GM18499 (cell line): ENCODE results near the gene MCF2L2.
"Not testable (repeated sequence)": the region's sequence is repeated elsewhere in the genome, so short reads cannot be mapped to it uniquely, and the experiment has no call there.

Experiments
- ATAC-seq: cut with Tn5 transposase; IDR thresholded peaks from one replicate; pipeline ENCODE4 v1.9.1; 2021; ENCODE audit warnings: moderate number of reproducible peaks; ENCODE audit not compliant: insufficient read depth, unreplicated experiment

MCF2L2 gene

GRCh38 chr3:183444748-183445147 lies 16.3 kb upstream of the MCF2L2 start:
- no peak for ATAC-seq

- ATAC-seq, result no peak
These were observed 15.3 kb upstream of the MCF2L2 start for GRCh38 chr3:183443395-183444385.

GRCh38 chr3:183442994-183443393 lies 14.6 kb upstream of the MCF2L2 start:
- ATAC-seq, result no peak

- ATAC-seq, result not testable (repeated sequence)
These were observed 12.1 kb upstream of the MCF2L2 start for GRCh38 chr3:183440521-183440920.

DNA sequence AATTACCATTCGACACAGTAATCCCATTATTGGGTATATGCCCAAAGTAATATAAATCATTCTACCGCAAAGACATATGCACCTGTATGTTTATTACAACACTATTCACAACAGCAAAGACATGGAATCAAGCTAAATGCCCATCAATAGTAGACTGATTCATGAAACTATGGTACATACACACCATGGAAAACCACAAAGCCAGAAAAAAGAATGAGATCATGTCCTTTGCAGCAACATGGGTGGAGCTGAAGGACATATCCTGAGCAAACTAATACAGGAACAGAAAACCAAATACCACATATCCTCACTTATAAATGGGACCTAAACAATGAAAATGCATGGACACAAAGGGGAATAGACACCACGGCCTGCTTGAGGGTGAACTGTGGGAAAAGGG lies 11.1 kb upstream of the MCF2L2 start:
- no peak for ATAC-seq

DNA sequence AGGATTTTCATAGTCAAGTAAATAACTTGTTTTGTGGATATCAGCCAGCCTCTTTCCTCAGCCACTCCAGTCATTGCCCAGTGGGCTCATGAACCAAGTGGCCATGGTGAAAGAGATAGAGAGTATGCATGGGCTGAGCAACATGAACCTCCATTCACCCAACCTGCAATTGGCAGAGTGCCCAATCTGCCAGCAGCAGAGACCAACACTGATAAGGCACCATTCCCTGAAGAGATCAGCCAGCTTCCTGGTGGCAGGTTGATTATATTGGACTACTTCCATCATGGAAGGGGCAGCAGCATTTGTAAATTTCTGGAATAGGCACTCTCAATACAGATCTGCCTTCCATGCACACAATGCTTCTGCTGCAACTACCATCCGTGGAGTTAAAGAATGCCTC lies 10.3 kb upstream of the MCF2L2 start:
- ATAC-seq, result no peak

- no peak for ATAC-seq
These were observed 9.5 kb upstream of the MCF2L2 start for GRCh38 chr3:183437666-183438564.

GRCh38 chr3:183437061-183437460 lies 8.6 kb upstream of the MCF2L2 start:
- ATAC-seq, result no peak

DNA sequence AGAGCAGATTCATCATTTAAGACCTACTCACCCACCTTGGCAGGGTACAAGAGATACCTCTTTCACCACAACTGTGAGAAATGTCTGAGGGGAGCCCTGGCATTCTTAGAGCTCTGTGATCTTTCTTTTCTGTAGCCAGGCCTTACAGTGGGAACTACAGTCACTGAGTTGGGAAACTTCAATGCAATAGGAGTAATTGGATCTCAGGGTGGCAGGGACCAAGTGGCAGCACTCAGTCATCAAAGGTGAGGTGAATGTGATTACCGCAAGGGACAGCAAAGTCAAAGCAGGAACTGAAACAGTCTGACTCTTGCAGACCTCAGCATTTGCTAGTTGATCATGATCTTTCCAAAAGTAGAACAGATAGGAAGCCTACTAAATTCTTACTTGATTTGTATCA lies 7.2 kb upstream of the MCF2L2 start:
- ATAC-seq, result peak; percentile 61

GRCh38 chr3:183434992-183435391 lies 6.6 kb upstream of the MCF2L2 start:
- no peak for ATAC-seq

- no peak for ATAC-seq
These were observed 6.1 kb upstream of the MCF2L2 start for GRCh38 chr3:183434503-183434902.

DNA sequence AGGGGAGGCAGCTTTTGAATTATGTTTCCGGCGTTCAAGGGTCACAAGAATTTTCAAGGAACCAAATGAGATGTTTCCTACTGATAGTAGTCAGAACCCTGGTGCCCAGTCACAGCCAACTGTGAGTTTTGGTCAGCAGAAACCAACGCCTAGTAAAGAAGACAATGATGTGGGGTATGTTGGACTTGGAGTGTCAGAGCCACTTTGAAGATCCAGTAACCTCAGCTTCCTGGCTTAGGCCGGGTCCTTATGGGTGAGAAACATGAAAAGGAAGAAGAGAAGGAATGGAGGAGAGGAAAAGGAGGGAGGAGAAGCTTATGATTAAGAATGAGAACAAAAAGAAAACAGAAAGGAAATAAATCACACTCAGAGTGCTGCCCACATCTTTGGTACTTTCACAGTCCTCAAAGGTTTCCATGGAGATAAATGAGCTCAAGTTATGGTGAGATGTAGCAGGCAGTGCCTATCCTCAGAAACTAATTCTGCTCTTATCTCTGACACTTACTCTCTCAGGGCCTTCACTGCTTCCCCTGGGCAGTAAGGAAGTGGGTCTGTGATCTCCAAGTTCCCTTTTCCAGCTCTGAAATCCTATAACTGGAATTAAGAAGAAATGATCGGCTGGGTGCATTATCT lies 2.0 kb upstream of the MCF2L2 start:
- ATAC-seq, result no peak

DNA sequence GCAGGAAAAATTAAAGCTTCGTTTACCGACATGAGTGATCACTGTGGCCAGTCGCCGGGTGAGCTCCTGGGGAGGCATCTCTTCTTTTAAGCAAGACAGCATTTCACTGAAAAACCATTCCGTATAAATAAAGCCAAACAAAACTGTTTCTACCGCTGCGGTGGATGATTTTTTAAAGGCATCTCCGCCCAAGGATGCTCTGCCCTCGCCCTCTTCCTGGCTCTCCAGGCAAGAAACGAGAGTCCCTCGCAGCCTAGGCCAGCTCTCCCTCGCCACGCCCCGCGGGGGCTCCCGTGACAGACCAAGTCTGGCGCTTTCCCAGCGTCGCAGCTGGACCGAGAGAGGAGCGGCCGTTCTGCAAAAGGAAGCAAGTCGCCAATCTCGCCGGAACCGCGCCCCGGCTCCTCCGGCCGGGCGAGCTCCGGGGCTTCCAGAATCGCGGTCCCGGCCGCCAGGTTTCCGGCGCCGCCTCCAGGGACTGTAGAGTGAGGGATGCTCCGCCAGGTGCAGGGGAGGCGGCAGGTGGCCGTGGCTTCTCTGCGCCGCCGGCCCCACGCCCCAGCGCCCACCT lies 458 bp downstream of the MCF2L2 start:
- ATAC-seq, result no peak

GRCh38 chr3:183427196-183427875 lies 1.1 kb downstream of the MCF2L2 start:
- ATAC-seq, result no peak

DNA sequence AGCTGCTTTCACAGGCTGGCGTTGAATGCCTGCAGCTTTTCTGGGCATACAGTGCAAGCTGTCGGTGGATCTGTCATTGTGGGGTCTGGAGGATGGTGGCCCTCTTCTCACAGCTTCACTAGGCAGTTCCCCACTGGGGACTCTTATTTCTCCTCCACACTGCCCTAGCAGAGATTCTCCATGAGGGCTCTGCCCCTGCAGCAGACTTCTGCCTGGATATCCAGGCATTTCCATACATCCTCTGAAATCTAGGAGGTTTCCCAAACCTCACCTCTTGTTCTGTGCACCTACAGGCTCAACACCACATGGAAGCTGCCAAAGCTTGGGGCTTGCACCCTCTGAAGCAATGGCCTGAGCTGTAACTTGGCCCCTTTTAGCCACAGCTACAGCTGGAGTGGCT lies 9.6 kb downstream of the MCF2L2 start:
- ATAC-seq, result not testable (repeated sequence)

GRCh38 chr3:183411216-183411922 lies 17.1 kb downstream of the MCF2L2 start:
- ATAC-seq, result no peak

- no peak for ATAC-seq
These were observed 17.7 kb downstream of the MCF2L2 start for GRCh38 chr3:183410759-183411158.

- ATAC-seq, result no peak
These were observed 18.1 kb downstream of the MCF2L2 start for GRCh38 chr3:183410280-183410679.

- no peak for ATAC-seq
These were observed 19.2 kb downstream of the MCF2L2 start for GRCh38 chr3:183409219-183409618.
